ENCODE results near the gene CRYBG1.

- TF ChIP-seq, protein P1, sequence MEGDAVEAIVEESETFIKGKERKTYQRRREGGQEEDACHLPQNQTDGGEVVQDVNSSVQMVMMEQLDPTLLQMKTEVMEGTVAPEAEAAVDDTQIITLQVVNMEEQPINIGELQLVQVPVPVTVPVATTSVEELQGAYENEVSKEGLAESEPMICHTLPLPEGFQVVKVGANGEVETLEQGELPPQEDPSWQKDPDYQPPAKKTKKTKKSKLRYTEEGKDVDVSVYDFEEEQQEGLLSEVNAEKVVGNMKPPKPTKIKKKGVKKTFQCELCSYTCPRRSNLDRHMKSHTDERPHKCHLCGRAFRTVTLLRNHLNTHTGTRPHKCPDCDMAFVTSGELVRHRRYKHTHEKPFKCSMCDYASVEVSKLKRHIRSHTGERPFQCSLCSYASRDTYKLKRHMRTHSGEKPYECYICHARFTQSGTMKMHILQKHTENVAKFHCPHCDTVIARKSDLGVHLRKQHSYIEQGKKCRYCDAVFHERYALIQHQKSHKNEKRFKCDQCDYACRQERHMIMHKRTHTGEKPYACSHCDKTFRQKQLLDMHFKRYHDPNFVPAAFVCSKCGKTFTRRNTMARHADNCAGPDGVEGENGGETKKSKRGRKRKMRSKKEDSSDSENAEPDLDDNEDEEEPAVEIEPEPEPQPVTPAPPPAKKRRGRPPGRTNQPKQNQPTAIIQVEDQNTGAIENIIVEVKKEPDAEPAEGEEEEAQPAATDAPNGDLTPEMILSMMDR (conservative IDR thresholded peaks at IDR 0.05; ENCODE audit: low read depth, low read length), result no peak
- no peak for TF ChIP-seq EZH2 (IDR thresholded peaks at IDR 0.05; ENCODE audit: borderline replicate concordance, low read depth, low read length, poor library complexity, severe bottlenecking)
These were observed 254.2 kb downstream of the CRYBG1 start for GRCh38 chr6:106614592-106615257.

Measured in A673 (cell line).